Measurements from ENCODE around the gene EPB41L3.

DNA sequence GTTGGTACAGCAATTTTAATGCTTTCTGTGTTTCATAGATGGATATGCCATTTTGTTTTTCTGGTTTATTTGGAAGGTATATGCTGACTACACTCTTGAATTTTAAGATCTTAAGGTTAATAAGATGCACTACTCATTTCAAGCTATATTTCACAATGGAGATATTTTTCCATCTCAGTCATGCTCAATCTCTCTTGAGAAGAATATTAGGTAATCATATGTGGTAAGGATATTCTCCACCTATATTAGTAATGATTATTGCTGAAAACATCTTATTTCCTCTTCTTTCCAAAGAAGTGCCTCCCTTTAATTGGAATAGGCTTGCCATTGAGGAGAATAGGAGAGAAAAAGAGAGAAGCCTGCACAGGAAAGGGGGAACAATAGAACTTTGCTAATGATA, 40.1 kb downstream of the EPB41L3 start:
- TF ChIP-seq POLR2A (IDR thresholded peaks at IDR 0.05): no peak
- TF ChIP-seq CTCF (IDR thresholded peaks at IDR 0.05): no peak

Measured in prostate gland (tissue), 2 donors.